T47D (cell line): ENCODE data around the gene APOBR.
"Not testable (repeated sequence)": the region's sequence is repeated elsewhere in the genome, so short reads cannot be mapped to it uniquely, and the experiment has no call there.

Source experiments
- DNase-seq, 2 experiments: peaks; one replicate each; pipeline versions ENCODE4 v3.0.0 to v3.0.0-alpha.2; 2011 to 2012; ENCODE audit warnings: low read depth in 1 of 2, low spot score in 1 of 2
- JUND ChIP-seq: IDR thresholded peaks from 2 replicates; pipeline ENCODE4 v1.6.1; 2012; ENCODE audit warnings: low read depth
- in situ Hi-C: cut with HindIII; loops from 2 replicates; pipeline ENCODE4 v1.10.0; 2016; ENCODE audit warnings: low sequenced_read_pairs, low pct_unique_long_range_greater_than_20kb

APOBR gene

GRCh38 chr16:28526201-28527099 is 32.0 kb downstream of the APOBR start:
- no peak for TF ChIP-seq JUND
- DNase-seq, result peak in 1 of 2 experiments; percentile 84
- in situ Hi-C loops, result no loop called here

- 0 out of 2 replicates have a peak, but pooled peaks have one; percentile 9 for TF ChIP-seq JUND
- peak in 1 of 2 experiments; percentile 90 for DNase-seq
- in situ Hi-C loops, result not testable (repeated sequence)
Measured at GRCh38 chr16:28527100-28527785, 32.8 kb downstream of the APOBR start.

GRCh38 chr16:28527985-28528384 is 33.5 kb downstream of the APOBR start:
- in situ Hi-C loops, result no loop called here
- DNase-seq, result no peak
- TF ChIP-seq JUND, result no peak

- no peak for DNase-seq
- TF ChIP-seq JUND, result no peak
- in situ Hi-C loops, result no loop called here
Measured at GRCh38 chr16:28528463-28528867, 34.0 kb downstream of the APOBR start.

- DNase-seq, result no peak
- TF ChIP-seq JUND, result no peak
- in situ Hi-C loops, result no loop called here
Measured at GRCh38 chr16:28529124-28529523, 34.7 kb downstream of the APOBR start.

- TF ChIP-seq JUND, result no peak
- DNase-seq, result peak; percentile 58 to 89
- in situ Hi-C loops, result no loop called here
Measured at GRCh38 chr16:28531777-28532744, 37.6 kb downstream of the APOBR start.

GRCh38 chr16:28532940-28533647 is 38.7 kb downstream of the APOBR start:
- DNase-seq, result no peak
- in situ Hi-C loops, result no loop called here
- no peak for TF ChIP-seq JUND

- in situ Hi-C loops, result no loop called here
- DNase-seq, result no peak
- TF ChIP-seq JUND, result no peak
Measured at GRCh38 chr16:28534542-28535373, 40.3 kb downstream of the APOBR start.

GRCh38 chr16:28537076-28537475 is 42.6 kb downstream of the APOBR start:
- TF ChIP-seq JUND, result no peak
- DNase-seq, result no peak
- in situ Hi-C loops, result no loop called here

- TF ChIP-seq JUND, result no peak
- in situ Hi-C loops, result no loop called here
- DNase-seq, result no peak
Measured at GRCh38 chr16:28537964-28538732, 43.7 kb downstream of the APOBR start.
